T-helper 9 cell (primary cell): Measurements from ENCODE around the gene KRT76.

Source experiments
- DNase-seq: peaks from one replicate; pipeline ENCODE4 v3.0.0-alpha.2; 2020
- total RNA-seq, 2 donors: gene quantifications; one replicate each; lab custom pipeline; 2026; lab: John Stamatoyannopoulos, UW

The KRT76 gene
- 0 to 0.07 reads per million in 2 donors for total RNA-seq

GRCh38 chr12:52776913-52777395 lies at the start of gene KRT76:
KRT76 (minus strand) TSS chr12:52777345; CDS start chr12:52777291, 54 bp downstream.
- no peak for DNase-seq

- no peak for DNase-seq
Observed at GRCh38 chr12:52825961-52826360, 48.8 kb upstream of the KRT76 start.

GRCh38 chr12:52824741-52825410 lies 47.7 kb upstream of the KRT76 start:
- no peak for DNase-seq

GRCh38 chr12:52823761-52824450 lies 46.8 kb upstream of the KRT76 start:
- no peak for DNase-seq

GRCh38 chr12:52822771-52823510 lies 45.8 kb upstream of the KRT76 start:
- DNase-seq = no peak

- no peak for DNase-seq
Observed at GRCh38 chr12:52821826-52822660, 44.9 kb upstream of the KRT76 start.

- DNase-seq = no peak
Observed at GRCh38 chr12:52821071-52821730, 44.1 kb upstream of the KRT76 start.

GRCh38 chr12:52820521-52820920 lies 43.4 kb upstream of the KRT76 start:
- no peak for DNase-seq

GRCh38 chr12:52819731-52820510 lies 42.8 kb upstream of the KRT76 start:
- DNase-seq = no peak

GRCh38 chr12:52818887-52819420 lies 41.8 kb upstream of the KRT76 start:
- DNase-seq = no peak

- DNase-seq = no peak
Observed at GRCh38 chr12:52818388-52818787, 41.2 kb upstream of the KRT76 start.

- DNase-seq = no peak
Observed at GRCh38 chr12:52817699-52818238, 40.6 kb upstream of the KRT76 start.

- DNase-seq = no peak
Observed at GRCh38 chr12:52817003-52817698, 40.0 kb upstream of the KRT76 start.

- DNase-seq = no peak
Observed at GRCh38 chr12:52815676-52816588, 38.8 kb upstream of the KRT76 start.

GRCh38 chr12:52815161-52815560 lies 38.0 kb upstream of the KRT76 start:
- DNase-seq = no peak

GRCh38 chr12:52814710-52815155 lies 37.6 kb upstream of the KRT76 start:
- no peak for DNase-seq

- DNase-seq = no peak
Observed at GRCh38 chr12:52813885-52814709, 37.0 kb upstream of the KRT76 start, which contains the start of gene KRT4. KRT4 (minus strand) TSS chr12:52814116; CDS start chr12:52814058, 58 bp downstream.
